Measurements from ENCODE around the gene MAD1L1. TPM values are rescaled to one million over a fixed set of nuclear protein-coding genes. Genes with fewer than 3 reads are reported as not detected.
A peak's percentile ranks its signal among the peaks of the same experiment; 100 is the strongest.

The MAD1L1 gene
- total RNA-seq, 1 donor from 2014 or later: 53.8 TPM

DNA sequence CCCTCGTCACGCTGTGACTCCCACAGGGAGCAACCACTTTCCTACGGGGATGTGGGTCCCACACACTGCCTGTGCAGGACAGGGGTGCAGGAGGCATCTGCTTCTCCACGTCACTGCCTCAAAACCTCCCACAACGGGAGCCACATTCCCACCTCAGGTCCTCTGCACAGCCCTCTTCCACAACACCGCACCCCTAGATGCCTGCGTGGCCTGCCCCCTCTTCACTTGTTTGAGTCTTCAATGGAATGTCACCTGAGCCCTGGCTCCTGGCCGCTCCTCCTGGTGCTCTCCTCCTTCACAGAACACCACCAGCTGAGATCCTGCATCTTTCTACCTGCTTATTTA is 73.6 kb downstream of the MAD1L1 start:
- Mint-ChIP-seq H3K27me3 (ENCODE audit: low read depth) (no peaks in the 10 kb centered on the region), H3K27ac (ENCODE audit: unreplicated experiment) (peak overlapping the region; percentile 32), H3K9me3 (no peaks in the 10 kb centered on the region), H3K4me3 (no peak overlapping the region), H3K4me1 (peaks cover 47% of the 10 kb centered on the region), H3K36me3 (ENCODE audit: low read depth) (peaks cover 8% of the 10 kb centered on the region)
- TF ChIP-seq, protein P1, sequence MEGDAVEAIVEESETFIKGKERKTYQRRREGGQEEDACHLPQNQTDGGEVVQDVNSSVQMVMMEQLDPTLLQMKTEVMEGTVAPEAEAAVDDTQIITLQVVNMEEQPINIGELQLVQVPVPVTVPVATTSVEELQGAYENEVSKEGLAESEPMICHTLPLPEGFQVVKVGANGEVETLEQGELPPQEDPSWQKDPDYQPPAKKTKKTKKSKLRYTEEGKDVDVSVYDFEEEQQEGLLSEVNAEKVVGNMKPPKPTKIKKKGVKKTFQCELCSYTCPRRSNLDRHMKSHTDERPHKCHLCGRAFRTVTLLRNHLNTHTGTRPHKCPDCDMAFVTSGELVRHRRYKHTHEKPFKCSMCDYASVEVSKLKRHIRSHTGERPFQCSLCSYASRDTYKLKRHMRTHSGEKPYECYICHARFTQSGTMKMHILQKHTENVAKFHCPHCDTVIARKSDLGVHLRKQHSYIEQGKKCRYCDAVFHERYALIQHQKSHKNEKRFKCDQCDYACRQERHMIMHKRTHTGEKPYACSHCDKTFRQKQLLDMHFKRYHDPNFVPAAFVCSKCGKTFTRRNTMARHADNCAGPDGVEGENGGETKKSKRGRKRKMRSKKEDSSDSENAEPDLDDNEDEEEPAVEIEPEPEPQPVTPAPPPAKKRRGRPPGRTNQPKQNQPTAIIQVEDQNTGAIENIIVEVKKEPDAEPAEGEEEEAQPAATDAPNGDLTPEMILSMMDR (conservative IDR thresholded peaks at IDR 0.05): no peak
- no peak for DNase-seq (ENCODE audit: low read depth, low spot score)

DNA sequence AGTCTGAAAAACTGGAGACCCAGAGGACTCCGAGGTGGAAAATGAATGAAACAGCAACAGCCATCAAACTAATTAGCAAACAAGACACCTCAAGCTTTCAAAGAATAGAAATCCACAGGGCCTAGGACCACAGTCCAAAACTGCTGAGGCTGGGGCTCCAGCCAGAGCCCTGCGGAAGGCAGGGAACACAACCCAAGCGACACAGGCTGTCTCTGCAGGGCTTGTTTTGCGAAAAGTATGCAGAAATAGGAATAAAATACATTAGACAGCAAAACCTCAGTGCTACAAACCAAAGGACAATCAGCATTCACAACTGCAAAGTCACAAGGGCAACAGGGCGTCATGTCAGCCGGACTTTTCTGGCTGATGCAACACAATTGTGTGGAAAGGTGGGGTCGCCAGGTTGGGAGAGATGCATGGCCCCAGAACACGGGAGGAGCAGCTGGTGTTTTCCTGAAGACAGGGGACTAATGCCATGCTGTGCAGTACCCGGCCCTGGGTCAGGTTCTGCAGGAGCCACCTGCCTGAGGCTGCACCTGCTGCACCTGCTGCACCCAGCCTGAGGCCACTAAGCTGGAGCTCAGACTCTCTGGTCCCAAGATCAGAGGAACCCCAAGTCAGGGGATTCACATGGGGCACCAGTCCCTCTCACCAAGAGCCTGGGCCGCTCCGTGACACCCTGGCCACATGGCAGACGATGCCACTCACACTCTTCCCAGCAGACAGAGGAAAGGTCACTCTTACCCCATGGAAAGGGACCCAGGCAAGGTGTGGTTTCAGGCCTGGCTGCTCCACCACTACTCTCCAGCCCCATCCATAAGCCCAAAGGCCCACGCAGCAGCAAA is 74.2 kb downstream of the MAD1L1 start:
- no peak for DNase-seq (ENCODE audit: low read depth, low spot score)
- no peaks in the 10 kb centered on the region for H3K9me3 Mint-ChIP-seq
- peak overlapping the region; percentile 91 for H3K27ac Mint-ChIP-seq (ENCODE audit: unreplicated experiment)
- peaks cover 11% of the 10 kb centered on the region for H3K36me3 Mint-ChIP-seq (ENCODE audit: low read depth)
- no peak overlapping the region for H3K4me3 Mint-ChIP-seq
- TF ChIP-seq, protein P1 (conservative IDR thresholded peaks at IDR 0.05): no peak
- H3K27me3 Mint-ChIP-seq (ENCODE audit: low read depth): no peaks in the 10 kb centered on the region
- H3K4me1 Mint-ChIP-seq: peaks cover 41% of the 10 kb centered on the region

DNA sequence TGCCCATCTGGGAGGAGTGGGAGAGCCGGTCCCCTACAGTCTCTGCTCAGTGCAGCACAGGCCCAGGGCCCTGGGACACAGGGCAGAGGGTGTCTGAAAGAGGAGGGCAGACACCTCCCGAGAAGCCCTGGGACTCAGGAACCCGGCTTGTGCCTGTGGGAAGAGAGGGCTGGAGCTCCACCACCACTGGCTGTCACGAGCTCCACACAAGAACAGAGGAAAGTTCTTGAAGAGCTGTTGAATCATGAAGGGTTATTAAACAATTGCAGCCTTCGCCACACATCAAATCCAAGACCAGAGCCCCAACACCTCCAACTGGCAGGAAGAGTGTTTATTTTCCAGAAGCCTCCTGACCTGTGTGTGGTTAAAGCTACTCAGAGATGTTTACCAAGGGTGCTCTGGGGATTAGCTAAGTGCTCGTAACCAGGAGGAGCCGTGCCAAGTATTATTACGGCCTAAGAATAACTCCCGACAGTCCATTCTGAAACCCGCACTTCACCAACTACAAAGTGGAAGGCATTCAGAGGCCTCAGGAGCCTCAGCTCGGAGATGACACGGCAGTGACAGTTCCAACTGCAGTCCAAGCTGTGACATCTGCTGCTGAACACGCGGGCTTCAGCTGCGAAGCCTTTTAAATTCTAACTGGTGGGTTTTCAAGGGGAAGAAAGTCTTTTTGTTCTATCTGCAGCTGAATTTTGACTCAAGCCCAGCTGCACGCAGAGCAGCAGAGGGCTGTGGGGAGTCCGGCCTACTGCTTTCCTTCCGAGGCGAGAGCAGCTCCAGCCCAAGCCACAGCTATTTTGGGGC is 75.1 kb downstream of the MAD1L1 start:
- no peaks in the 10 kb centered on the region for H3K27me3 Mint-ChIP-seq (ENCODE audit: low read depth)
- peaks cover 16% of the 10 kb centered on the region for H3K36me3 Mint-ChIP-seq (ENCODE audit: low read depth)
- no peak for DNase-seq (ENCODE audit: low read depth, low spot score)
- H3K4me3 Mint-ChIP-seq: peak overlapping the region; percentile 44
- no peaks in the 10 kb centered on the region for H3K9me3 Mint-ChIP-seq
- peaks cover 33% of the 10 kb centered on the region for H3K4me1 Mint-ChIP-seq
- H3K27ac Mint-ChIP-seq (ENCODE audit: unreplicated experiment): peak overlapping the region; percentile 91
- TF ChIP-seq, protein P1 (conservative IDR thresholded peaks at IDR 0.05): no peak

DNA sequence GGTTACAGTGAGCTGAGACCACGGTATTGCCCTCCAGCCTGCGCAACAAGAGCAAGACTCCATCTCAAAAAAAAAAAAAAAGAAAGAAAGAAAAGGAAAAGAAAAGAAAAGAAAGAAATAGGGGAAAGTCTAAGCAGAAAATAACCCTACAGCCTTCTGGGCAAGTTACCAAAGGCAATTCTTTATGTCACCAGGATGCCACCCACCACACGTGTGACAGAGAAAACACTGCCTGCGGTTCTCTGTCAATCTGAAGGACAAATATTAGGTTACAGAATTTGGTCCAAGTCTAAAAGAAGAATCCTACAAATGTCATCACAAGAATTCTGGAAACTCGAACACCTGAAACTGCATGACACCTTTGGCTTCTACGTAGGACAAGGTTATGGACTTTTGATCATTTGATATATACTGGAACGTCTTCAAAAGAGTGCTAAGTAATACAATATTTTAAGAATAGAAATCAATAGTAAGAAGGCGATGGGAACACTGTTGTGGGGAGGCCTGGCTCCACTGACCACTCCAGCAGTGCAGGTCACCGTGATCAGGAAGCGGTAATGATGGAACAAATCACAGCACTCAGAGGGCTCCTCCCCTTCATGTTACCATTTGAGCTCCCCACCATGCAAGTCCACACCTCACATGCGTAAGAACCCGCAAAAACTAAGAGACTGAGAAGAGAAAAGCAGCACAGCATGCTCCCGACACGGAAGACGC is 75.8 kb downstream of the MAD1L1 start:
- H3K4me1 Mint-ChIP-seq: peaks cover 27% of the 10 kb centered on the region
- no peaks in the 10 kb centered on the region for H3K9me3 Mint-ChIP-seq
- H3K27me3 Mint-ChIP-seq (ENCODE audit: low read depth): no peaks in the 10 kb centered on the region
- no peak overlapping the region for H3K4me3 Mint-ChIP-seq
- no peak for DNase-seq (ENCODE audit: low read depth, low spot score)
- H3K36me3 Mint-ChIP-seq (ENCODE audit: low read depth): peaks cover 16% of the 10 kb centered on the region
- H3K27ac Mint-ChIP-seq (ENCODE audit: unreplicated experiment): no peak overlapping the region
- TF ChIP-seq, protein P1 (conservative IDR thresholded peaks at IDR 0.05): no peak

DNA sequence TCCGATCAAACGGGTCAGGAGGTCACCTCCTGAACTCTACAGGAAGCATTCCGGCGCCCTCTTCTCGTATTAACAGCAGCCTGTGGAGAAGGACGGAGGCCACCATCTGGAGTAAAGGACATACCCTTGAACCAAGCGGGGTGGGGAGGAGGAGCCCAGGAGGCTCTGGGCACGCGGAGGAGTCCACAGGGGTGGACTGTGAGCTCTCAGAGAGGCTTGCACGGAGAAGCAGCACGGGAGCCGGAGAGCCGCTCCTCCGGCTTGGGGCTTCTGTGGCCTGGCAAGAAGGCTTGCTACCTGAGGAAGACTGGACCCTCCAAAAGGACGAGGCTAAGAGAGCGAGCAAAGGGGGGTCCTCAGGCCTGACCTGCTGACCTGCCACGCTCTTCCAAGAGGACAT is 77.9 kb downstream of the MAD1L1 start:
- Mint-ChIP-seq H3K27ac (ENCODE audit: unreplicated experiment) (no peak overlapping the region), H3K27me3 (ENCODE audit: low read depth) (no peaks in the 10 kb centered on the region), H3K4me3 (no peak overlapping the region), H3K4me1 (peaks cover 36% of the 10 kb centered on the region), H3K36me3 (ENCODE audit: low read depth) (peaks cover 16% of the 10 kb centered on the region), H3K9me3 (no peaks in the 10 kb centered on the region)
- TF ChIP-seq, protein P1 (conservative IDR thresholded peaks at IDR 0.05): no peak
- no peak for DNase-seq (ENCODE audit: low read depth, low spot score)

Measured in neural crest cell (in vitro differentiated cells).